ENCODE data around the gene FSTL3.

- TF ChIP-seq MATR3 (CRISPR knock-in tag; IDR thresholded peaks at IDR 0.05), result no peak
- TF ChIP-seq ZBTB21 (CRISPR knock-in tag; IDR thresholded peaks at IDR 0.05), result no peak
- no peak for TF ChIP-seq DNMT1 (CRISPR knock-in tag; IDR thresholded peaks at IDR 0.05)
- TF ChIP-seq DZIP1 (CRISPR knock-in tag; IDR thresholded peaks at IDR 0.05), result no peak
- TF ChIP-seq ZFY (CRISPR knock-in tag; IDR thresholded peaks at IDR 0.05), result no peak
- no peak for TF ChIP-seq MEIS1 (CRISPR knock-in tag; IDR thresholded peaks at IDR 0.05; ENCODE audit: borderline replicate concordance)
- TF ChIP-seq ZNF121 (CRISPR knock-in tag; IDR thresholded peaks at IDR 0.05), result no peak
- no peak for TF ChIP-seq RERE (CRISPR knock-in tag; IDR thresholded peaks at IDR 0.05; ENCODE audit: low read depth)
- TF ChIP-seq EED (CRISPR knock-in tag; IDR thresholded peaks at IDR 0.05), result no peak
- no peak for TF ChIP-seq PRDM15 (CRISPR knock-in tag; IDR thresholded peaks at IDR 0.05)
- TF ChIP-seq ZNF543 (CRISPR knock-in tag; IDR thresholded peaks at IDR 0.05), result no peak
Observed at GRCh38 chr19:655691-656090, 20.5 kb upstream of the FSTL3 start.

All from HepG2 (cell line).